ENCODE results near the gene MCTP2. TPM values are rescaled to one million over a fixed set of nuclear protein-coding genes. Genes with fewer than 3 reads are reported as not detected.

Gene MCTP2
- 1.3 and 2.0 TPM in 2 replicates for total RNA-seq (2021)
- long read RNA-seq, partial matches to known transcripts: 1 of 5 reads
- long read RNA-seq, other reads (novel, unspliced or antisense): 4 of 5 reads

DNA sequence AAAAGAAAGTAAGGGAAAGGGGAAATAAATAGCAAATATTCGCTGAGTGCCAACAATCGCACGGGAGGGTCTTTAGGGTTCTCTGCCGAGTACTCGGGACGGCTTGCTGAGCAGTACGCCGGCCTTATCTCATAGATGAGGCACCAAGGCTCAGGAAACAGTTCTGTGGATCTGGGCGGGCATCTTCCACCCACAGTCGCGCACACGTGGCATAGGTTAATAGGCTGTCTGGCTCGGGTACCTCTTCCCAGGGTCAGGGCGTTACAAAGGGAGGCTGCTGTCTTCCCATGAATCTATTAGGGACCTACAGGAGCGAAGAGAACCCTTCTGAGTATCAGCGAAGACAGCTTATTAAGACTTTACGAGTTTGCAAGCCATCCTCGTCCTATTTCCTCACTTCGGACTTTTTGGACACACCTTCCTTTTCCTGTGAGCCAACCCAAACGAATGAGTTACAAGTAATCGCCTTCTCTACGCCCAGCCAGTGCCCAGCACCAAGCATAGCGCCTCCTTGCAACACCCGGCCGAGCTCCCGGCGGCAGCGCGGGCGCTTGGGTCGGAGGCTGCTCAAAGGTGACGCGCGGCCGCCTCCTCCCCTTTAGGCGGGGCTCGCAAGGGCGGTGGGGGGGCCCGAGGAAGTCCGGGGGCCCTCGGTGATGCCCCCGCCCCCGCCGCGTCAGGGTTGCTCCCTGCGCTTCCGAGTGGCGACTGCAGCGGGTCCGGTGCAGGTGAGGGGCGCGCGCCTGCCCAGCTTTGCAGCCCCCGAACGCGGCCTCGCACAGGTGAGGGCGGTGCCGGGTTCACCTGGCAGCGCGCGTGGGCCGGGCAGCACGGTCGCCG lies at the start of gene MCTP2:
Gene MCTP2, plus strand, starts transcription at position 679 of the 840 bp plus-strand sequence. CDS start 66,705 bp downstream, outside the sequence.
- Mint-ChIP-seq H3K27ac (peak within 1 kb of the TSS in 1 of 3 experiments; percentile 68; a peak in 1 of 7 replicates), H3K27me3 (ENCODE audit: low read depth) (peaks cover 51% of the 10 kb centered on the region)

More for the DNA sequence above, at the start of gene MCTP2:
- Histone ChIP-seq H3K14ac (ENCODE audit: insufficient read depth, low read length) (no peak within 1 kb of the TSS), H4K20me1 (ENCODE audit: control insufficient read depth, insufficient read depth, insufficient read length) (no peaks in the 10 kb centered on the region), H3T11ph (ENCODE audit: low read length) (no peak within 1 kb of the TSS), H2BK120ac (ENCODE audit: low read depth, low read length, poor library complexity, severe bottlenecking) (no peak within 1 kb of the TSS), H2BK15ac (ENCODE audit: low read depth, low read length) (no peak within 1 kb of the TSS), H3K4me1 (ENCODE audit: insufficient read depth, low read length) (no peaks in the 10 kb centered on the region; the same call in 1 of the 2 replicates), H3K27me3 (ENCODE audit: insufficient read depth, low read length) (peaks cover 2% of the 10 kb centered on the region; the same call in 1 of the 2 replicates), H2AFZ (ENCODE audit: low read length) (peak within 1 kb of the TSS; percentile 54), H3K9me3 (ENCODE audit: control insufficient read depth, low read depth, low read length) (no peaks in the 10 kb centered on the region), H2BK20ac (ENCODE audit: low read depth, low read length, poor library complexity, severe bottlenecking) (no peak within 1 kb of the TSS), H3K4ac (ENCODE audit: low read depth, low read length) (no peak within 1 kb of the TSS), H3K4me2 (ENCODE audit: insufficient read depth, insufficient read length, low read length) (peak within 1 kb of the TSS; percentile 66), H4K5ac (ENCODE audit: insufficient read length, low read depth, low read length) (no peak within 1 kb of the TSS), H2BK5ac (ENCODE audit: insufficient read length, low read length) (no peak within 1 kb of the TSS), H3K9ac (ENCODE audit: extremely low read depth, insufficient read length, low read length) (peak within 1 kb of the TSS; percentile 28), H3K18ac (ENCODE audit: insufficient read length, low read depth, low read length) (no peak within 1 kb of the TSS), H2BK12ac (ENCODE audit: insufficient read length, low read depth, low read length) (no peak within 1 kb of the TSS), H3K79me1 (ENCODE audit: insufficient read depth, low read depth, low read length, poor library complexity, severe bottlenecking) (no peaks in the 10 kb centered on the region), H4K8ac (replicated peaks; ENCODE audit: insufficient read length, low read depth, low read length) (no peak within 1 kb of the TSS), H4K91ac (ENCODE audit: insufficient read length, low read depth, low read length) (no peak within 1 kb of the TSS), H3K79me2 (ENCODE audit: insufficient read depth, low read length) (no peaks in the 10 kb centered on the region), H3K56ac (ENCODE audit: insufficient read length, low read depth, low read length) (no peak within 1 kb of the TSS), H3K27ac (ENCODE audit: insufficient read length, low read depth, low read length) (no peak within 1 kb of the TSS), H2AK5ac (ENCODE audit: insufficient read length, low read length) (no peak within 1 kb of the TSS), H3K23me2 (ENCODE audit: insufficient read length, low read depth, low read length, poor library complexity, severe bottlenecking) (peaks cover 7% of the 10 kb centered on the region), H3K23ac (ENCODE audit: insufficient read length, low read depth, low read length) (no peak within 1 kb of the TSS)
- Mint-ChIP-seq H3K4me3 (peak within 1 kb of the TSS; percentile 75 to 89), H3K9me3 (no peaks in the 10 kb centered on the region), H3K4me1 (peaks cover 22% of the 10 kb centered on the region in 2 experiments), H3K36me3 (ENCODE audit: insufficient read depth in 1 of 3, low read depth in 3 of 3) (no peaks in the 10 kb centered on the region)
- peak; percentile 92 for DNase-seq
- no CpG with 5 or more reads among the region's 66 CpGs for WGBS (ENCODE audit: extremely low coverage, insufficient read length, low lambda C conversion rate)
- TF ChIP-seq CTCF (conservative IDR thresholded peaks at IDR 0.05): peak; percentile 33; the same call in 2 of the 3 replicates

Data from H9 (cell line).